ENCODE measurements around the gene MS4A7.
A peak's percentile ranks its signal among the peaks of the same experiment; 100 is the strongest.

Gene MS4A7

GRCh38 chr11:60371854-60372253 lies 6.5 kb upstream of the MS4A7 start:
- no peak for DNase-seq

DNA sequence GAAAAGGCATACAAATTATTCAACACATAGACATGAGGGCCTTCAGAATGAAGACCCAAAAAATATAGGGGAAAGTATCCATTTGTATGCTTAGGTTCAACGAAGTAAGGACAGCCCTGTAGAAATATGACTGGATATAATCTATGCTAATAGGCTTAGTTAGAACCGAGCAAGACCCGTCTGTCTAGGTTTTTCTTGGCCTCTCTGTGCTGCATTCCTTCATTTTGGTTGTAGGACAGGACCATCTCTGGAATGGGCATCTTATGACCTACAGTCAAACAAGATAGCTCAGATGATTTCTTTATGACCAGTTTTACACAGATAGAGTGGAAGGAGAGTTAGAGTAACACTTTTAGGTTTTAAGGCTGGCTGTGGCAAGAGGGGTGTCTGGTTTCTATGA lies 5.6 kb upstream of the MS4A7 start:
- DNase-seq, result no peak

GRCh38 chr11:60375316-60375715 lies 3.0 kb upstream of the MS4A7 start:
- no peak for DNase-seq

DNA sequence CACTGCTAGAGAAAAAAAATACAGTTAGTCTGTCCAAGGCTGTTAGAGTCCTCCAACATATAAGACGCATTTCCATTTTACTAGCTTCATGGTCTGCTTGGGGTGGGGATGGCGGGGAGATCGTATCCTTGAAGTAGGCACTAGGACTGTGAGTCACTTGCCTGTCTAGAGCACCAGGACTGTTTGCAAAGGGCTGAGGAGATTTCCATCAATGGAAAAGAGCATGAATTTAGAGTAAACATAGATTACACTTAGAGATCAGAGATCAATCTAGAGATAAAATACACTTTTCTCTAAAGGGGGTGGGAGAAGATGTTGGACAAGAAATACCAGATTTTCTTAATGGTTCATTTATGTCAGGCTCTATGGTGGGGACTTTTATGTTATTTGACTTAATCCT lies 1.7 kb upstream of the MS4A7 start:
- no peak for DNase-seq

- no peak for DNase-seq
Measured at GRCh38 chr11:60377401-60378136, 763 bp upstream of the MS4A7 start.

DNA sequence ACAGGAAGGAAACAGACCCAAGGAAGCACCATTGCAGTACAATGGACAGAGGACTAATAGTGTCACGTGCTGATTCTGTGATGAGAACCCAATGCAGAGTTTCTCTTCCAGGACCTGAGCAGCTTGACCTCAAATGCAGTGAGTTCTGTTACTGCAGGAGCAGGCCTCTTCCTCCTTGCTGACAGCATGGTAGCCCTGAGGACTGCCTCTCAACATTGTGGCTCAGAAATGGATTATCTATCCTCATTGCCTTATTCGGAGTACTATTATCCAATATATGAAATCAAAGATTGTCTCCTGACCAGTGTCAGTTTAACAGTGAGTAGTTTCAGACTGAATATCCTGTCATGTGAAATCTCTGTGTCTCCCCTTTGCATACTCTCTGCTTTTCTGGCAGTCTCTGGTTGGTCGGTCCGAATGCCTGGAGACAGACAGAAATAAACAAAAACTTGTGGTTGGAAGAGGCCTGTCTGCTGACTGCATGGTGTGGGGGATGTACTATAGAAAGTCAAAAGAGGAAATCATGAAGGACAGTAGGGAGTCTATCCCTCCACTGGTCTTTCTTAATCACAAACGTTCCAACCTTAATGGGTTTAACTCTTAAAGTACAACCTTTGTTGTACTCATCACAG lies 11.1 kb downstream of the MS4A7 start:
- DNase-seq, result peak; percentile 7

DNA sequence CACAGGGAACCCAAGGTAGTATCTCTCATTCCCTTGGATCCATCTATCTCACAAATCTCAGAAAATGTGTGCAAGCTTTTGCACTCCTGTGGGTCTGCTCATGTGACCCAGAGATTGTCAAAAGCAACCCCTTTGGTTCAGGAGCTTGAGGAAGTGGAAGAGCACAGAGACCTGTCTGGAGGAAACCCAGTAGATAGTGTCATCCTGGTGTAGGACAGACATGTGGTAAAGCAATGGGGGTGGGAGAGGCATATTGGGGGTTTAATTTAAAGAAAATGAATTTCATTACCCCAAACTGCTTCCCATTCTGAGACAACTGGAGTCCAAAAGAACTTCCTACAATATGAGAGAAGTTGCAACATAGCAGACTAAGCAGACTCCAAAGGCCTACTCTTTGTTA lies 12.1 kb downstream of the MS4A7 start:
- no peak for DNase-seq

GRCh38 chr11:60392361-60392760 lies 14.0 kb downstream of the MS4A7 start:
- DNase-seq, result no peak

DNA sequence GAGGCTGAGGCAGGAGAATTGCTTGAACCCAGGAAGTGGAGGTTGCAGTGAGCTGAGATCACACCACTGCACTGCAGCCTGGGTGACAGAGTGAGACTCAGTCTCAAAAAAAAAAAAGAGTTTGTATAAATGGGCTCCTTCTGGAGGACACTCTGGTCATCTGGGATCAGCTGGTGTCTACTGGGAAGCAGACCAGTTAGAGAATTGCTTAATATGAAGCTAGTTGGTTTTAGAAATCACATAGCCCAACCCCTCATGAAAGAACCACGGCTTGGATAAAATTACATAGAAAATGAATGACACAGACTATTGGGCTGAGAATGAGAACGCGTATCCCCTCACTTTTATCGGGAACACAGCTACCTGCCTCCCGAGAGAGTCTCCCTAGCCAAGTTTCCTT lies 14.7 kb downstream of the MS4A7 start:
- no peak for DNase-seq

GRCh38 chr11:60394666-60395380 lies 16.5 kb downstream of the MS4A7 start:
- DNase-seq, result no peak

DNA sequence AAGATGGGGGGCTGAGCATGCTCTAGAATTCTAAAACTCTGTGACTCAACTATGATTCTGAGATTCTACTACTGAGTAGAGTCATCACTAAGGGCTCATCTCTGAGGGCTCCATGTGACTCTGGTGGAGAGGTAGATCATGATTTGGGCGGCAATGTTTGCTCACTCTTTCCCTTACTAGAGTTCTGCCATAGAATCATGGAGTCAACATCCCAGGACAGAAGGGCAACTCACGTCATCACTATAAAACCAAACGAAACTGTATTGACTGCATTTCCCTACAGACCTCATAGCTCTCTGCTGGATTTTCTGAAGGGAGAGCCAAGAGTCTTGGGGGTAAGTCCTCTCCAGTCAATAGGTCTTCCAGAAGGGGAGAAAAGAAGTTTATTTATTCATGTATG lies 18.1 kb downstream of the MS4A7 start, which contains the start of gene MS4A14:
TSS of gene MS4A14 (plus strand) at position 78 of the 400 bp plus-strand sequence. CDS start at position 198, 120 bp downstream.
- no peak for DNase-seq

DNA sequence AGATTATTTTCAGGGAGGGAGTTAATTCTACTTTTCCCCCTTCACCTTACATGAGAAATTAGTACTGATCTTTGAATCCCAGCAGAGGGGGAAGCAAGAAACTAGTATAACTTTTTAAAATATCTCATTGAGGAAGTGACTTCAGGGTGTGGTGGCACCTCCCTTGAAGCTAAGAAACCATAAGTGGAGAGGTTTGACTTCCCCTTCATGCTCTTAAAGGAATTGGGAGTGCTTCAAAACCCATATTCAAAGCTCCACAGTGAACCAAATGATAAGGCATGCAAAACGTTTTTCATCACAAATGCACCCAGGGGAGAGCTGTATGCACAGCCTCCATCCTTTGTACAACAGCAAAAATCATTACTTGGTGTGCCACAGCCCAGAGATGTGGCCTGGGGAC lies 18.5 kb downstream of the MS4A7 start:
- DNase-seq, result peak; percentile 39

DNA sequence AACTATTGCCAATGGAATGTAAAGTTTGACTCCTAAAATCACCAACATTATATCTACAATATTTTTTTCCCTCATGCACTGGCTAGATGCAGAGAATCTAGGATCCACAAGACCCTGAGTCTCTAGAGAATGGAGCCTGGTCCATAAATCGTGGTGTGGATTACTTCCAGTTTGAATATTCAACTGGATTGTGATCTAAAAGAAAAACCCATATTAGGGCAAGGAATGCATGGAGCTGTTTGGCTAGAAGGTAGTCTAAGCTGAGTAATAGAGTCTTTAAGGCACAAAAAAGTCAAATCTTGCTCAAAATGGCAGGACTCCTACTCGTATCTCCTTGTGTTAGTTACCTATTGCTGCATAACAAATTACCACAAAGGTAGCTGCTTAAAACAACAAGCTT lies 41.7 kb downstream of the MS4A7 start:
- DNase-seq, result no peak

GRCh38 chr11:60422609-60423008 lies 44.3 kb downstream of the MS4A7 start:
- no peak for DNase-seq

DNA sequence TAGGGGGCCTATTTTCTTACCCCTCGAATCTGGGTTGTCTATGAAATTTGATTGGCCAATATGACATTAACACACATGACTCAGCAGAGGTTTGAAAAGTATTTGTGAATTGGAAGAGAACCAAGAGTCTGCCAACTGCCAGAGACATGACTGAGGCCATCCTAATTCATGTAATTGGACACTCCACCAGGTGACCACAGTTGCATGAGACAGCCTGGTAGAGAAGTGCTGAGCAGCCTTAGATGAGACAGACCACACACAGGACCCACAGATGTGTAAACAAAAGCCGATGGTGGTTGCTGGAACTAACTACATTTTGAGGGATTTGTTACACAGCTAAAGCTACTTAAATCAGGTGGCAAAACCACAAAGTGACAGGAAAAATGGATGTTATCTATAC lies 50.2 kb downstream of the MS4A7 start:
- DNase-seq, result no peak

DNA sequence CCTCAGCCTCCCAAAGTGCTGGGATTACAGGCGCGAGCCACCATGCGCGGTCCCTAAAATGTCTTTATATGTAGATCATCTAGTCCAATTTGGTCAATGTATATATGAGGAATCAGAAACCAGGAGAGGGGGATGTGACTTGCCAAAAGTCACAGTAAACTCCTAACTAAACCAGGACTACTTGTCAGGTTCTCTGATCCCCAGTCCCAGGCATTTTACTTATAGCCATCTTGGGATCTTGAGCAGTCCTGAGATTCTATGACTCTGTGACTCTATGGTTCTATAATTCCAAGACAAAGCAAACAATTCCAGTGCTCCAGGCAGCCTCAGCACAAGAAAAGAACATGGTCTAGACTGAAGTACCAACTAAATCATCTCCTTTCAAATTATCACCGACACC lies 50.9 kb downstream of the MS4A7 start, which contains the start of gene MS4A5:
TSS of gene MS4A5 (plus strand) at position 301 of the 400 bp plus-strand sequence. CDS start 103 bp downstream, outside the sequence.
- no peak for DNase-seq

DNA sequence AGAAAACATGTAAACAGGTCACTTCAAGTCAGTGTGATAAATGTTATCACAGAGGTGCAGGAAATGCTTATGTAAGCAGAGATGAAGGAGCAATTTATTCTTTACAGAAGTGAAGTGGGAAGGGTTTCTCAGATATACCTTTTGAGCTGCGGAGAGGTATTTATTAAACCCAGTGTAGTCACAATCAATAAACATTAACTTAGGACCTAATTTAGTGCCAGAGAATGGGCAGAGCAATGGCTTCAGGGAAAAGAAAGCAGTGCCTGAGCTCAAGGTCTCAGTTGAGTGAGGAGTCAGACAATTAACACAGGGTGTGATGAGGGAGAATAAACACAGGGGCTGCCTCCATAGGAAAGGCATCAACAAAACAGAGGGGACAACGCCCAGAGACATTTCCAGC lies 52.9 kb downstream of the MS4A7 start:
- DNase-seq, result no peak

DNA sequence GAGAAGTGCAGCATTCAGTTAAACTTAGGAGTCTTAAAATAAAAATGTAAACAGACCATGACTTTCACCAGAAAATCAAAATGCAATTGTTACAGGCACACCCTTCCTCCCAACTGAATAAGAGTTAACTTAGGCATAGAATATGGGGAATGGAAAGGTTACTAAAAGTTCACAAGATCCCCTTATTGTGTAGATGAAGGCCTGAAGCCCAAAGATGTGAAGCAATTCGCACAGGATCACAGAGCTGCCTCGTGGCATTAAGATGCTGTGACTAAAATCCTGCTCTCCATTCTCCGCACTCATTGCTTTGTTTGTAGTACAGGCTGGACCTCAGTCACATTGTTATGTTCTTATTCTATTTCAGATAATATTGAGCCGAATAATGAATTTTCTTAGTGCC lies 55.1 kb downstream of the MS4A7 start:
- no peak for DNase-seq

Measured in hematopoietic multipotent progenitor cell treated with erythropoietin and hydrocortisone succinate and interleukin-3 and kit ligand, for 6 days (in vitro differentiated cells).